ENCODE measurements around the gene SEC24D. TPM values are rescaled to one million over a fixed set of nuclear protein-coding genes. Genes with fewer than 3 reads are reported as not detected.
"Not testable (repeated sequence)": the region's sequence is repeated elsewhere in the genome, so short reads cannot be mapped to it uniquely, and the experiment has no call there.

The SEC24D gene
- total RNA-seq, 2 donors from 2014 or later, result 41.5 to 60.4 TPM

GRCh38 chr4:118788911-118789310 is 47.0 kb downstream of the SEC24D start:
- Mint-ChIP-seq H3K36me3 (ENCODE audit: insufficient read depth in 2 of 2) (no peaks in the 10 kb centered on the region), H3K27ac (no peak overlapping the region), H3K4me1 (ENCODE audit: low read depth) (no peaks in the 10 kb centered on the region), H3K27me3 (ENCODE audit: low read depth) (no peaks in the 10 kb centered on the region), H3K9me3 (no peaks in the 10 kb centered on the region), H3K4me3 (no peak overlapping the region)
- ATAC-seq (replicated peaks in 1 of 2), result no peak
- DNase-seq, result no peak

- no peaks in the 10 kb centered on the region for H3K27me3 Mint-ChIP-seq (ENCODE audit: low read depth)
- no peak overlapping the region for H3K4me3 Mint-ChIP-seq
- no peak for ATAC-seq (replicated peaks in 1 of 2)
- peaks cover 0 to 2% of the 10 kb centered on the region in 2 donors for H3K36me3 Mint-ChIP-seq (ENCODE audit: insufficient read depth in 2 of 2)
- no peak overlapping the region for H3K27ac Mint-ChIP-seq
- DNase-seq, result no peak
- peaks cover 0 to 2% of the 10 kb centered on the region in 2 donors for H3K9me3 Mint-ChIP-seq
- H3K4me1 Mint-ChIP-seq (ENCODE audit: low read depth), result no peaks in the 10 kb centered on the region
Measured at GRCh38 chr4:118787844-118788380, 48.0 kb downstream of the SEC24D start.

GRCh38 chr4:118784776-118785175 is 51.1 kb downstream of the SEC24D start:
- Mint-ChIP-seq H3K4me3 (no peak overlapping the region), H3K36me3 (ENCODE audit: insufficient read depth in 2 of 2) (peaks cover 7% of the 10 kb centered on the region in 2 donors), H3K4me1 (ENCODE audit: low read depth) (no peaks in the 10 kb centered on the region), H3K9me3 (peaks cover 4 to 6% of the 10 kb centered on the region in 2 donors), H3K27me3 (ENCODE audit: low read depth) (no peaks in the 10 kb centered on the region), H3K27ac (no peak overlapping the region)
- DNase-seq, result no peak
- no peak for ATAC-seq (replicated peaks in 1 of 2)

GRCh38 chr4:118783887-118784286 is 52.0 kb downstream of the SEC24D start:
- Mint-ChIP-seq H3K4me1 (ENCODE audit: low read depth) (no peaks in the 10 kb centered on the region), H3K36me3 (ENCODE audit: insufficient read depth in 2 of 2) (peaks cover 7 to 9% of the 10 kb centered on the region in 2 donors), H3K27ac (no peak overlapping the region), H3K9me3 (peaks cover 6% of the 10 kb centered on the region in 2 donors), H3K27me3 (ENCODE audit: low read depth) (no peaks in the 10 kb centered on the region), H3K4me3 (no peak overlapping the region)
- DNase-seq, result no peak
- no peak for ATAC-seq (replicated peaks in 1 of 2)

- H3K27me3 Mint-ChIP-seq (ENCODE audit: low read depth); H3K4me1 Mint-ChIP-seq (ENCODE audit: low read depth); H3K4me3 Mint-ChIP-seq; ATAC-seq (replicated peaks in 1 of 2); DNase-seq; H3K36me3 Mint-ChIP-seq (ENCODE audit: insufficient read depth in 2 of 2); H3K9me3 Mint-ChIP-seq; H3K27ac Mint-ChIP-seq: not testable (repeated sequence)
Measured at GRCh38 chr4:118782886-118783285, 53.0 kb downstream of the SEC24D start.

- H3K36me3 Mint-ChIP-seq (ENCODE audit: insufficient read depth in 2 of 2); H3K4me1 Mint-ChIP-seq (ENCODE audit: low read depth); H3K27ac Mint-ChIP-seq; H3K4me3 Mint-ChIP-seq; ATAC-seq (replicated peaks in 1 of 2); H3K27me3 Mint-ChIP-seq (ENCODE audit: low read depth); DNase-seq; H3K9me3 Mint-ChIP-seq: not testable (repeated sequence)
Measured at GRCh38 chr4:118777649-118778048, 58.3 kb downstream of the SEC24D start.

- not testable (repeated sequence) for H3K36me3 Mint-ChIP-seq (ENCODE audit: insufficient read depth in 2 of 2); H3K4me3 Mint-ChIP-seq; H3K27me3 Mint-ChIP-seq (ENCODE audit: low read depth); ATAC-seq (replicated peaks in 1 of 2); H3K27ac Mint-ChIP-seq; DNase-seq; H3K4me1 Mint-ChIP-seq (ENCODE audit: low read depth); H3K9me3 Mint-ChIP-seq
Measured at GRCh38 chr4:118776955-118777640, 58.8 kb downstream of the SEC24D start.

GRCh38 chr4:118776157-118776954 is 59.6 kb downstream of the SEC24D start:
- no peaks in the 10 kb centered on the region for H3K4me1 Mint-ChIP-seq (ENCODE audit: low read depth)
- DNase-seq (no peak), ATAC-seq (replicated peaks in 1 of 2) (no peak)
- no peak overlapping the region for H3K27ac Mint-ChIP-seq
- no peak overlapping the region for H3K4me3 Mint-ChIP-seq
- peaks cover 0 to 1% of the 10 kb centered on the region in 2 donors for H3K36me3 Mint-ChIP-seq (ENCODE audit: insufficient read depth in 2 of 2)
- H3K27me3 Mint-ChIP-seq (ENCODE audit: low read depth), result no peaks in the 10 kb centered on the region
- H3K9me3 Mint-ChIP-seq, result peaks cover 4 to 5% of the 10 kb centered on the region in 2 donors

- Mint-ChIP-seq H3K36me3 (ENCODE audit: insufficient read depth in 2 of 2) (peaks cover 0 to 1% of the 10 kb centered on the region in 2 donors), H3K4me1 (ENCODE audit: low read depth) (no peaks in the 10 kb centered on the region), H3K9me3 (peaks cover 4% of the 10 kb centered on the region in 2 donors), H3K27me3 (ENCODE audit: low read depth) (no peaks in the 10 kb centered on the region), H3K27ac (no peak overlapping the region), H3K4me3 (no peak overlapping the region)
- ATAC-seq (replicated peaks in 1 of 2), result no peak
- no peak for DNase-seq
Measured at GRCh38 chr4:118775405-118775804, 60.5 kb downstream of the SEC24D start.

- Mint-ChIP-seq H3K36me3 (ENCODE audit: insufficient read depth in 2 of 2) (peaks cover 0 to 1% of the 10 kb centered on the region in 2 donors), H3K9me3 (peaks cover under 1 to 3% of the 10 kb centered on the region in 2 donors), H3K27ac (no peak overlapping the region), H3K27me3 (ENCODE audit: low read depth) (no peaks in the 10 kb centered on the region), H3K4me3 (no peak overlapping the region), H3K4me1 (ENCODE audit: low read depth) (no peaks in the 10 kb centered on the region)
- ATAC-seq (replicated peaks in 1 of 2), result no peak
- DNase-seq, result no peak
Measured at GRCh38 chr4:118774989-118775388, 60.9 kb downstream of the SEC24D start.

- Mint-ChIP-seq H3K27ac (no peak overlapping the region), H3K4me1 (ENCODE audit: low read depth) (no peaks in the 10 kb centered on the region), H3K27me3 (ENCODE audit: low read depth) (no peaks in the 10 kb centered on the region), H3K36me3 (ENCODE audit: insufficient read depth in 2 of 2) (peaks cover 0 to 1% of the 10 kb centered on the region in 2 donors), H3K9me3 (peaks cover 0 to 2% of the 10 kb centered on the region in 2 donors), H3K4me3 (no peak overlapping the region)
- DNase-seq, result no peak
- no peak for ATAC-seq (replicated peaks in 1 of 2)
Measured at GRCh38 chr4:118774321-118774720, 61.6 kb downstream of the SEC24D start.

- DNase-seq (no peak), ATAC-seq (replicated peaks in 1 of 2) (no peak)
- Mint-ChIP-seq H3K4me3 (no peak overlapping the region), H3K9me3 (no peaks in the 10 kb centered on the region), H3K4me1 (ENCODE audit: low read depth) (no peaks in the 10 kb centered on the region), H3K27me3 (ENCODE audit: low read depth) (no peaks in the 10 kb centered on the region), H3K27ac (no peak overlapping the region), H3K36me3 (ENCODE audit: insufficient read depth in 2 of 2) (no peaks in the 10 kb centered on the region)
Measured at GRCh38 chr4:118773429-118773792, 62.5 kb downstream of the SEC24D start.

GRCh38 chr4:118772767-118773428 is 63.0 kb downstream of the SEC24D start:
- no peak overlapping the region for H3K4me3 Mint-ChIP-seq
- no peaks in the 10 kb centered on the region for H3K4me1 Mint-ChIP-seq (ENCODE audit: low read depth)
- ATAC-seq (replicated peaks in 1 of 2) (no peak), DNase-seq (no peak)
- no peaks in the 10 kb centered on the region for H3K36me3 Mint-ChIP-seq (ENCODE audit: insufficient read depth in 2 of 2)
- no peak overlapping the region for H3K27ac Mint-ChIP-seq
- no peaks in the 10 kb centered on the region for H3K27me3 Mint-ChIP-seq (ENCODE audit: low read depth)
- H3K9me3 Mint-ChIP-seq, result no peaks in the 10 kb centered on the region
